MG63 (cell line): ENCODE results near the gene KAT7. TPM values are rescaled to one million over a fixed set of nuclear protein-coding genes. Genes with fewer than 3 reads are reported as not detected.

Source experiments
- DNase-seq: peaks from one replicate; pipeline ENCODE4 v3.0.0-alpha.2; 2020
- H3K27me3 ChIP-seq: fragments of 250-450 bp; sonication (Bioruptor Pico); 2 replicates; pipeline ENCODE4 v1.5.1; 2020; ENCODE audit warnings: mild to moderate bottlenecking, moderate library complexity
- H3K36me3 ChIP-seq: fragments of 250-450 bp; sonication (Bioruptor Pico); 2 replicates; pipeline ENCODE4 v1.5.1; 2020; ENCODE audit warnings: mild to moderate bottlenecking, moderate library complexity
- H3K4me3 ChIP-seq: fragments of 250-450 bp; sonication (Bioruptor Pico); 2 replicates; pipeline ENCODE4 v1.5.1; 2020; ENCODE audit warnings: mild to moderate bottlenecking, moderate library complexity
- H3K9me3 ChIP-seq: fragments of 250-450 bp; sonication (Bioruptor Pico); 2 replicates; pipeline ENCODE4 v1.5.1; 2020; ENCODE audit warnings: mild to moderate bottlenecking, moderate library complexity
- total RNA-seq: library from RNA; depleted of rRNA; stranded (reverse); fragments of >200 nt; shearing (Covaris generic); gene quantifications from 2 replicates; pipeline ENCODE4 v1.2.3, GENCODE V29; 2014; ENCODE audit warnings: low replicate concordance; rRNA removed

Gene KAT7
- total RNA-seq, 1 experiment from 2014 or later: 31.0 TPM

DNA sequence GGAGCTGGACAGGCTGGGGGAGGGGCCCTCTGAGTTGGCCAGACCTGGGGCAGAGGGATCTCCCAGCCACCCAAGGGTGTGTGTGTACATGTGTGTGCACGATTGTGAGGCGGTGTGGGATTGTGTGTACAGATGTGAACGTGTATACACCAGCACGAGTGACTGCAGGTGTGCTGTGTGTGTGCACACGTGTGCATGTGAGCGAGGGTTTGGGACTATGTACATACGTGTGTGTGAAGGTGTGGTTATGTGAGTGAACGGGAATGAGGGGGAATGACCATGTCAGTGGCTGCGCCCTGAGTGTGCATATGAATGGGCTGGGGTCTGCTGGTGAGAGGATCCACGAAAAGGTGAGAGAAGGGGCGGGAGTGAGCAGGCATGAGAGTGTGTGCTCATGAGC lies 81.8 kb downstream of the KAT7 start:
- no peak for DNase-seq
- no peak overlapping the region for H3K4me3 ChIP-seq
- H3K9me3 ChIP-seq: no peaks in the 10 kb centered on the region
- no peaks in the 10 kb centered on the region for H3K36me3 ChIP-seq
- no peaks in the 10 kb centered on the region for H3K27me3 ChIP-seq

DNA sequence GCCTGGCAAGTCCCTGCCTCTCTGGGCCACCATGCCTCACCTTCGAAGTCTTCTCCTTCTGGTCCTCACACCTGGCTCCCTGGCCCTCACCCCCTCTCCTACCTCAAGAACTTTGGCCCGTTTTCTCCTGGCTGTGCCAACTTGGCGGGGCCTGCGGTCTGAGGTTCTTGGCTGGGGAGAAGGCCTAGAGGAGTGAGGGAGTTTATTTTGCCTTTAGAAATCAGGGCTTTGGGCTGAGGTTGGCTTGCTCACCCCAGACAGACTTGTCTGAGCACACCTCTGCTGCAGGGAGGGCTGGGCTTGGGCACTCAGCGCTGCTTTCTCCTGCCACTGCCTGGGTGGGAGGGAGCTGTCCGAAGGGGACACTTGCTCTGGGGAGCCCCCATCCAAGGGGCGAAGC lies 82.7 kb downstream of the KAT7 start:
- Histone ChIP-seq H3K4me3 (no peak overlapping the region), H3K9me3 (no peaks in the 10 kb centered on the region), H3K27me3 (no peaks in the 10 kb centered on the region), H3K36me3 (no peaks in the 10 kb centered on the region)
- no peak for DNase-seq

DNA sequence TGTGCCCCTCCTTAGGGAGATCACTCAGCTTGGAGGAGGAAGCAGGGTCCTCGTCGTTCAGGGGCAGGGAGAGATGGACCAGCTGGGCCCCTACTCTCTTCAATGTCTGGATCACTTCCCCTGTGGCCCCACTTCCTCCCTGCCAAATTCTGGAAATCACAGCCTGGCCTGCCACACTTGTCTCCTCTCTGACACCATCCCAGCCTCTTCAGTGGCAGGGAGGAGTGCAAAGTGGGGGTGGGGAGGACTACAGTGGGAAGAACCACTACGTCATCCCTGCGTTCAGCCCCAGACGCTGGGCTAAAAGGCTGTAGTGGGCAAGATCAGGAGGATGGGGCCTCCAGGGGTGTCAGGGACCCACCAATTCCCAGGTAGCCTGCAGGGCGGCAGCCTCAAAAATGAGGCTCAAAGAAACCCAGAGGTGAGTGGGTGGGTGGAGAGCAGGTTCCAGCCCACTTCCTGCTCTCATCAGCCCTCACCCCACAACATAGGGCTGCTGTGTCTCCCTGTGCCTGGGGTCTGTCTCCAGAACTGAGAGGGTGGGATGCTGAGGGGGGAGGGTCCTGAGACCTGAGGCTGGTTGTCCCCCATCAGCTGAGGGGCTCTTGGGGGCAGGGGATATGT lies 84.4 kb downstream of the KAT7 start:
- Histone ChIP-seq H3K9me3 (no peaks in the 10 kb centered on the region), H3K4me3 (no peak overlapping the region), H3K36me3 (no peaks in the 10 kb centered on the region), H3K27me3 (no peaks in the 10 kb centered on the region)
- DNase-seq: no peak

DNA sequence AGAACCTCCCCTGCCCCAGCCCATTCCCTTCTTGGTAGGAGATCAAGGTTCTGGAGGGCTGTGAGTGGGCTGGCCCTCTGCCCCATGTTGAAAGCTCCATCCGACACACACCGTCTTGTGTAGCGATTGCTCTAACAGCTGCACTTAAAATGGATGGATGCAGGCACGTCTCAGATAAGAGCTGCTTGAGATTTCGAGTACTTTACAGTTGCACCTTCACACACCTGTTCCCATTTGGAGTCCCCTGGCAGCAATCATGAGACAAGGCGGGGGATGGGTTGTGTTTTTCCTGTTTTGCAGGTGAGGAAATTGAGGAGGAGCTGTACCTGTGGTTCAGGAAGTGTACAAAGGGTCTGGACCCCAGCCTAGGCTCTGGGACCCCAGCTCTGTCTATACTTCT lies 85.0 kb downstream of the KAT7 start:
- Histone ChIP-seq H3K27me3 (no peaks in the 10 kb centered on the region), H3K9me3 (no peaks in the 10 kb centered on the region), H3K4me3 (no peak overlapping the region), H3K36me3 (no peaks in the 10 kb centered on the region)
- no peak for DNase-seq

DNA sequence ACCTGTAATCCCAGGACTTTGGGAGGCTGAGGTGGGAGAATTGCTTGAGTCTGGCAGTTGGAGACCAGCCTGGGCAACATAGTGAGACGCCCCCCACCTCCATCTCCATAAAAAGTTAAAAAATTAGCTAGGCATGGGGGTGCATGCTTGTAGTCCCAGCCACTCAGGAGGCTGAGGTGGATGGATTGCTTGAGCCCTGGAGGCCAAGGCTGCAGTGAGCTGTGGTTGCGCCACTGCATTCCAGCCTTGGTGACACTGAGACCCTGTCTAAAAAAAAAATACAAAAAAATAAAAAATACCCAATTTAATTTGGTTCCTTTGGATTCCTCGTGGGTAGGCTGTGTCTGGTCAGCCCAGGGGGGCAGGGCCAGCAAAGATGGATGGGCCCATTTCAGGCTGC lies 85.4 kb downstream of the KAT7 start:
- Histone ChIP-seq H3K9me3 (no peaks in the 10 kb centered on the region), H3K36me3 (no peaks in the 10 kb centered on the region), H3K4me3 (no peak overlapping the region), H3K27me3 (no peaks in the 10 kb centered on the region)
- no peak for DNase-seq

DNA sequence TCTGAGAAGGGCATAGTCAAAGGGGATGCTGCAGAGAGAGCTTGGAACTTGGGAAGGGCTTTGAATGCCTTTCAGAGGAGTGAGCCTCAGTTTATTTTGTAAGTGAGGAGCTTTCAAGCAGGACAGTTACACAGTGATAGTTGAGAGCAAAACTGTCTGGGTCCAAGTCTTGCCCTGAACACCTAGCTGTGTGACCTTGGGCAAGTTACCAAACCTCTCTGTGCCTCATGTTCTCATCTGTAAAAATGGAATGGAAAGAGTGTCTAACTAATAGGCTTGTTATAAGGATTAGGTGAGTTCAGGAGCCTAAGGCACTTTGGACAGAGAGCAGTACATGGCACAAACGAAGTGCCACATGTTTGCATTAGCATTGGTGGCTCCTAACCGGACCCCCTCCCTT lies 86.4 kb downstream of the KAT7 start:
- DNase-seq: no peak
- Histone ChIP-seq H3K36me3 (no peaks in the 10 kb centered on the region), H3K27me3 (no peaks in the 10 kb centered on the region), H3K4me3 (no peak overlapping the region), H3K9me3 (no peaks in the 10 kb centered on the region)

DNA sequence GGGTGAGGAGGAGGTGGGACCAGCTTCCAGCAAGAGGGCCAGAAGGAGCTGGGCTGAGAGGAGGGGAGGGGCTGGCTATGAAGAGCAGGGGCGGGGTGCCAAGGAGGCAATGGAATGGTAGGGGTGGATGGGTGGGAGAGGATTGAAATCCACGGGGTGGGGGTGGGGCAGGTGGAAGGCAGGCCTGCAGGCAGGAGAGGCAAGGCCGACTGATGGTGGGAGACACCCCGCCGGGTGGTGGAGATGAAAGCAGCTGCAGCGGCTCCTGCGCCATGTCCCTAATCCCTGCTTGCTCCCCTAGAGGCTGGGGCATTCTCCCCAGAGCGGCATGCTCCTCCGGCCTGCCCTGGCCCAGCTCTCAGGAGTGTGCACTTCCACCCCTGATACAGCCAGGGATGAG lies 87.2 kb downstream of the KAT7 start:
- H3K27me3 ChIP-seq: no peaks in the 10 kb centered on the region
- no peaks in the 10 kb centered on the region for H3K36me3 ChIP-seq
- no peak overlapping the region for H3K4me3 ChIP-seq
- no peak for DNase-seq
- H3K9me3 ChIP-seq: no peaks in the 10 kb centered on the region

DNA sequence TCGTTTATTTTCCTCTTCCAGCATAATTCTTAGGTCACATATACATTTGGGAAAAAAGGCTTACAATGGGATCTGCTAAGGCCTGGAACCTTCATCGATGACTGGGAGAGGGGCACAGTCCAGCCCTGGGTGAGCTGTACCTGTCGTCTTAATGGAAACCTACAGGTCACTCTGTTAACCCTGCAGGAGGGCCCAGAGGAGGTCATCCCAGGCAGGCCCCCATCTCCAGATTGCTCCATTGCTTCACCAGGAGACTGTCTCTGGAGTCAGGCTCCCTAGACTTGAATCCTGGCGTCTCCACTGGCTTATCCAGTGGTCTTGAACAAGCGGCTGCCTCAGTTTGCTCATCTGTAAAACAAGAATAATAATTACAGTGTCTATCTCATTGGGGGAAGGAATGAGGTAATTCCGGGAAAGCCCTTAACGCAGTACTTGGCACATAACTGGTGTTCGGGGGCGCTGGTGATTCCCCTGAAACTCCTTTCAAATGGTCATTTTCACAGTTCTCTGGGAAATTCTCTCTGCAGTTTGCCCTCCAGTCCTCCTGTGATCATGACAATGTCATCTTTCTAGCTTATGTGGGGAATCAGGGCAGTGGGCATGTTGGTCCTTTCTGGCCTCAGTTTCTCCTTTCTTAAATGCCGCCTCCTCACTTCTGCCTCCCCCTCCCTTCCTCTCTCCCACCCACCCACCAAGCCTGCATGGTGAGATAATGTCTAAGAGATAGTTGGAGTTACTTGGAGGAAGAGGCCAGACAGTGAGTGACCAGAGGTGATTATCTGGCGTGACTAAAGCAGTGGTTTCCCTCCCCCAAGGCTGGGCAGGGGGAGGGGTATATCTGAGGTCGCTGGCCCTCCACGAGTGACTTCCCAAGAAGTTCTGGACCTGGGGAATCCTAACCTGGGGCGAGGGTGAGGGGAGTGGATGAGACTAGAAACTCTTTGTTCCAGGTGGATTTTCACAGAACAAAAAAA lies 90.7 kb downstream of the KAT7 start:
- H3K4me3 ChIP-seq: no peak overlapping the region
- H3K9me3 ChIP-seq: no peaks in the 10 kb centered on the region
- H3K36me3 ChIP-seq: no peaks in the 10 kb centered on the region
- no peak for DNase-seq
- H3K27me3 ChIP-seq: peaks cover 2% of the 10 kb centered on the region

DNA sequence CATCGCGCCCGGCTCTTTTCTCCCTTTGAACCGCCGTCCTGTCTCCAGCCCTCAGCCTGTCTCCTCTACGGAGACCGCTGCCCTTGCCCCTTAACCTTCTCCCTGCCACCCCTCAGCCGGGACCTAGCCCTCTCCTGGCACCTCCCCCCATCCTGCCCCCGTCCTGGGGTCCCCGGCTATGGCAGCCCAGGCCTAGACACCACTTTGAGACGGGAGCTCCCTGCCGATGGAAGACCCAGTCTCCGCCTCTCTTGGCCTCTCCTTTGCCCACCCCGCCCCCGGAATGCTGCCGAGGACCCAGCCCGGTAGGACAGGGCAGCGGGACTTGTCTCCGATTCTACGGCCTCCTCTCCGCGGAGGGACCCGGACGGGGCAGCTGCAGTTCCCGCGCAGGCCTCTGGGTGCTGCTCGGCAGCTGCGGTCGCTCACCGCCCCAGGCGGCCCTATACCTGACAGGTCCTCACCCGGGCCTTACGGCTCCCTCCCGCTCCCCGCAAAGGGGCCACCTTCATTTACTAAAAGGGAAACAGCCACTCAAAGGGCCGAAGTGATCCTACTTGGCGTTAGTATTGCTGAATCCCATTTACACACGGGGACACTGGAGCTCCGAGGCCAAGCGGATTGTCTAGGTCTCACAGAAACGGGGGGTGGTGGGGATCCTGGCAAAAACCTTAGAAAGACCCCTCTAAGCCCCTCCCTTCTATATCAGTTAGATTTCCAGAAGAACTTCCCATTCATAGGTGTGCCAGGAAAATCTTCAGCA lies 92.0 kb downstream of the KAT7 start:
- Histone ChIP-seq H3K9me3 (no peaks in the 10 kb centered on the region), H3K4me3 (no peak overlapping the region), H3K27me3 (peaks cover 2% of the 10 kb centered on the region), H3K36me3 (no peaks in the 10 kb centered on the region)
- peak; percentile 81 for DNase-seq

DNA sequence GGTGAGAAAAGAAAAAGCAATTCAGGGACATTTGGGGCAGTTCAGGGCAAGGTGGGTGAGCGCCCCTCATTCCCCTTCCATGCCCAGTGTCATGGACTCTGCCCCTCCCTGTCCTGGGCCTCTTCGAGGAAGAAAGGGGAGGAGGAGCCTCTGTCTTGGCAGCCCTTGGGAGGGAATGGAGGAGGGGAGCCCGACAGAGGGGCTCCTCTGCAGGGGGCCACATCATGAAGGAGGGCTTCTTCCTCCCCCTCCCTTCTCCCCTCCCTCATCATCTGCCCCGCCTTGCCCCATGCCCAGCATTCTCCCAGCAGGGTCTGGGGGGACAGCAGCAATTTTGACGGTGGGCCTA lies 92.5 kb downstream of the KAT7 start:
- Histone ChIP-seq H3K36me3 (no peaks in the 10 kb centered on the region), H3K27me3 (peaks cover 2% of the 10 kb centered on the region), H3K9me3 (no peaks in the 10 kb centered on the region), H3K4me3 (no peak overlapping the region)
- no peak for DNase-seq

DNA sequence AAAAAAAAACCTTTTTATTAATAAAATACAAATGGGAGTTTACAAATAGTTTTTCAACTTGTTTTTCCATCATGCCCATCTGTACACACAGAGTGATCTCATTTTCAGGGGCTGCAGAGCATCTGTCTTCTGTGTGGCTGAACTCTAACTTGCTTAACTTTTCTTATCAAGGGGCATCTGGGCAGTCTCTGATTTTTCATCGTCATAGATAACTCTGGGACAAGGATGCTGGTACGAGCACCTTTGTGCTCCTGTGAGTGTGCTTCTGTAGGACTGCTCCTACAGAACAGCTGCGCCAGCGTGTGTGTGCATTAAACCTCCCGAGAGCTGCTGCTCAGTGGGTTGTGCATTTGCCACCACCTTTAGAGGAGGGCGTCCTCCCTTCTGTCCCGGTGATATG lies 94.0 kb downstream of the KAT7 start:
- H3K36me3 ChIP-seq: no peaks in the 10 kb centered on the region
- H3K9me3 ChIP-seq: no peaks in the 10 kb centered on the region
- no peak for DNase-seq
- H3K4me3 ChIP-seq: no peak overlapping the region
- H3K27me3 ChIP-seq: peaks cover 2% of the 10 kb centered on the region

Other genes starting within 250 kb of the KAT7 start
- 0.36 TPM in 1 of 2 replicates, not detected in the other for gene NXPH3, start 212.8 kb upstream of the KAT7 start, total RNA-seq
- gene SPOP, start 110.6 kb upstream of the KAT7 start, total RNA-seq: 84.1 and 126 TPM in 2 replicates
- gene SLC35B1, start 80.7 kb upstream of the KAT7 start, total RNA-seq: 76.6 and 87.1 TPM in 2 replicates
- 1.4 and 2.7 TPM in 2 replicates for gene FAM117A, start 24.6 kb upstream of the KAT7 start, total RNA-seq
- not detected in 2 replicates for gene TAC4, start 59.4 kb downstream of the KAT7 start, total RNA-seq
- gene DLX4, start 180.5 kb downstream of the KAT7 start, total RNA-seq: 6.1 and 8.6 TPM in 2 replicates
- gene DLX3, start 206.5 kb downstream of the KAT7 start, total RNA-seq: 2.5 and 5.3 TPM in 2 replicates